Measurements from ENCODE around the gene ITGB2.

Gene ITGB2

GRCh38 chr21:44894687-44895302 lies 25.9 kb downstream of the ITGB2 start:
- DNase-seq, result no peak

- DNase-seq, result no peak
These were observed 26.6 kb downstream of the ITGB2 start for GRCh38 chr21:44893948-44894656.

- DNase-seq, result no peak
These were observed 27.5 kb downstream of the ITGB2 start for GRCh38 chr21:44893278-44893556.

- DNase-seq, result no peak
These were observed 28.0 kb downstream of the ITGB2 start for GRCh38 chr21:44892536-44893277.

GRCh38 chr21:44892095-44892494 lies 28.6 kb downstream of the ITGB2 start:
- no peak for DNase-seq

GRCh38 chr21:44891631-44892031 lies 29.1 kb downstream of the ITGB2 start:
- no peak for DNase-seq

- no peak for DNase-seq
These were observed 29.6 kb downstream of the ITGB2 start for GRCh38 chr21:44890961-44891541.

GRCh38 chr21:44890338-44890931 lies 30.3 kb downstream of the ITGB2 start:
- no peak for DNase-seq

- DNase-seq, result no peak
These were observed 30.9 kb downstream of the ITGB2 start for GRCh38 chr21:44889625-44890337.

- no peak for DNase-seq
These were observed 31.8 kb downstream of the ITGB2 start for GRCh38 chr21:44888581-44889550.

- DNase-seq, result no peak
These were observed 32.7 kb downstream of the ITGB2 start for GRCh38 chr21:44887807-44888580.

GRCh38 chr21:44887126-44887806 lies 33.4 kb downstream of the ITGB2 start:
- DNase-seq, result no peak

GRCh38 chr21:44886113-44887075 lies 34.3 kb downstream of the ITGB2 start:
- DNase-seq, result no peak

- no peak for DNase-seq
These were observed 35.1 kb downstream of the ITGB2 start for GRCh38 chr21:44885615-44886014.

- DNase-seq, result no peak
These were observed 36.6 kb downstream of the ITGB2 start for GRCh38 chr21:44884097-44884496.

GRCh38 chr21:44883250-44883649 lies 37.4 kb downstream of the ITGB2 start:
- DNase-seq, result no peak

- DNase-seq, result no peak
These were observed 39.4 kb downstream of the ITGB2 start for GRCh38 chr21:44881198-44881872.
